HEK293 (cell line): ENCODE measurements around the gene POLR2H.

Source experiments
- ATF2 ChIP-seq: fragments of 450-650 bp; formaldehyde crosslinking; IDR thresholded peaks from 2 replicates; pipeline ENCODE4 v1.5.1; 2016; ENCODE audit warnings: missing biosample characterization, missing genetic modification characterization, low read depth
- CTCF ChIP-seq: fragments of 450-650 bp; formaldehyde crosslinking; IDR thresholded peaks from 2 replicates; pipeline ENCODE4 v1.5.1; 2016; ENCODE audit warnings: missing biosample characterization, missing genetic modification characterization
- KLF16 ChIP-seq: fragments of 450-650 bp; formaldehyde crosslinking; IDR thresholded peaks from 2 replicates; pipeline ENCODE4 v1.5.1; 2017; ENCODE audit warnings: missing biosample characterization, missing genetic modification characterization
- PRDM10 ChIP-seq: fragments of 450-650 bp; formaldehyde crosslinking; IDR thresholded peaks from 2 replicates; pipeline ENCODE4 v1.5.1; 2016; ENCODE audit warnings: missing biosample characterization, missing genetic modification characterization
- REST ChIP-seq: fragments of 450-650 bp; formaldehyde crosslinking; IDR thresholded peaks from 2 replicates; pipeline ENCODE4 v1.5.1; 2016; ENCODE audit warnings: missing biosample characterization, missing genetic modification characterization
- ZNF18 ChIP-seq: fragments of 450-650 bp; formaldehyde crosslinking; IDR thresholded peaks from 2 replicates; pipeline ENCODE4 v1.5.1; 2016; ENCODE audit warnings: missing biosample characterization, missing genetic modification characterization
- ZNF239 ChIP-seq: fragments of 450-650 bp; formaldehyde crosslinking; IDR thresholded peaks from 2 replicates; pipeline ENCODE4 v1.5.1; 2016; ENCODE audit warnings: missing biosample characterization, missing genetic modification characterization
- ZNF596 ChIP-seq: fragments of 450-650 bp; IDR thresholded peaks from 2 replicates; pipeline ENCODE4 v1.5.0; 2018; ENCODE audit warnings: missing biosample characterization, mild to moderate bottlenecking, missing genetic modification characterization, moderate library complexity
- ZNF76 ChIP-seq: fragments of 450-650 bp; formaldehyde crosslinking; IDR thresholded peaks from 2 replicates; pipeline ENCODE4; 2016; ENCODE audit warnings: low read depth, missing biosample characterization, missing genetic modification characterization, borderline replicate concordance

GRCh38 chr3:184344579-184345316 lies 16.8 kb upstream of the POLR2H start:
- TF ChIP-seq KLF16 (tag by site-specific recombination) (no peak), PRDM10 (tag by site-specific recombination) (no peak), CTCF (tag by site-specific recombination) (no peak), REST (tag by site-specific recombination) (no peak), ATF2 (tag by site-specific recombination) (no peak), ZNF18 (no peak), ZNF239 (tag by site-specific recombination) (no peak), ZNF76 (no peak), ZNF596 (tag by site-specific recombination) (no peak)
